Activated naive CD8-positive, alpha-beta T cell (primary cell): ENCODE results near the gene STPG1.

Experiments used
- H3K27ac Mint-ChIP-seq: one replicate; pipeline ENCODE4 v1.8.0; 2021; ENCODE audit warnings: mixed read lengths
- H3K27me3 Mint-ChIP-seq: one replicate; pipeline ENCODE4 v1.8.0; 2021; ENCODE audit warnings: mixed read lengths
- H3K36me3 Mint-ChIP-seq: one replicate; pipeline ENCODE4 v1.8.0; 2021; ENCODE audit warnings: mixed read lengths
- H3K4me1 Mint-ChIP-seq: one replicate; pipeline ENCODE4 v1.8.0; 2021; ENCODE audit warnings: low read depth, mixed read lengths
- H3K4me3 Mint-ChIP-seq: one replicate; pipeline ENCODE4 v1.8.0; 2021; ENCODE audit warnings: mild to moderate bottlenecking, mixed read lengths
- H3K9me3 Mint-ChIP-seq: one replicate; pipeline ENCODE4 v1.8.0; 2021; ENCODE audit warnings: low read depth, mixed read lengths

STPG1 gene

DNA sequence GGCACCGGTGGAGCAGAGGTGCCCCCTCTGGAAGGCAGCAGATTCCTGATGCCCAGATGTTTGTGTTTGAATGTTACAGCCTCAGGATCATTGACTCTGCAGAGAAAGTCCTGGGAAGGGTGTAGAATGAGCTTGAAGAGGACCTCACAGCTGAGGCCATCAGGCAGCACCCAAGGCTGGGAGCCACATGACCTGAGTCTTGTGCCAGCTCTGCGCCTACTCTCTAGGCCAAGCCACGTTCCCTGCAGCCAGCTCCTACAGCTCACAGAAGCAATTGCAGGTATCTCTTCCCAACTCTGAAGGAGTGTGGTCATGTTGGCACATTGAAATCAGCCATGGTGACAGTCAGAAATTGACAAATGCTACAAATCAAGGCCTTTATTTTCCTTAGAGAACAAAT lies 58.1 kb downstream of the STPG1 start:
- Mint-ChIP-seq H3K4me3 (no peak overlapping the region), H3K27me3 (no peaks in the 10 kb centered on the region), H3K27ac (no peak overlapping the region), H3K36me3 (peaks cover 3% of the 10 kb centered on the region), H3K9me3 (no peaks in the 10 kb centered on the region), H3K4me1 (peaks cover 13% of the 10 kb centered on the region)

DNA sequence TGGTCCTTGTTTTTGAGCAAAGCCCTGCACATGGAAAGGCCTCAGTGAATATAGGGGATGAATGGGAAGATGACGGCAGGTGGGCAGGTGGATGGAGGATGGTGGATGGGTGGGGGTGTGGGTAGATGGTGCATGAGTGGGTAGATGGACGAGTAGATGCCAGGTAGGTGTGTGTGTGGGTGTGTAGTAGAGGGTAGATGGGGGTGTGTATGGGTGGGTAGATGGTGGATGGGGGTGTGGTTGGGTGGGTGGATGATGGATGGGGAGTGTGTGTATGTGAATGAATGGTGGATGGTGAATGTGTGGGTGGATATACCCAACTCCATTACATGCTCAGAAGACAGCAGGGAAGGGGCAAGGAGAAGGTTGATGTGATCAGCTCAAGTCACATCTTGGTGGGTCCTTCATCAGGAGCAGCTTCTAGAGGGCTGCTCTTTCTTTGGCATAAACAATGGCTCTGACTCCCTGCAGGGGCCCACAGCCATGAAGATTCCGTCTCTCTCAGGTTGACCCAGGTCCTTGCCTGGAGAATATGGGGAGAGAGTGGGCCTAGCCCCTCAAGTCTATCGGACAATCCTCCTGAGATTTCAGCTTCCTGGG lies 60.2 kb downstream of the STPG1 start:
- H3K27ac Mint-ChIP-seq: no peak overlapping the region
- H3K36me3 Mint-ChIP-seq: peaks cover 2% of the 10 kb centered on the region
- H3K4me3 Mint-ChIP-seq: no peak overlapping the region
- H3K9me3 Mint-ChIP-seq: no peaks in the 10 kb centered on the region
- peaks cover 20% of the 10 kb centered on the region for H3K4me1 Mint-ChIP-seq
- H3K27me3 Mint-ChIP-seq: no peaks in the 10 kb centered on the region

DNA sequence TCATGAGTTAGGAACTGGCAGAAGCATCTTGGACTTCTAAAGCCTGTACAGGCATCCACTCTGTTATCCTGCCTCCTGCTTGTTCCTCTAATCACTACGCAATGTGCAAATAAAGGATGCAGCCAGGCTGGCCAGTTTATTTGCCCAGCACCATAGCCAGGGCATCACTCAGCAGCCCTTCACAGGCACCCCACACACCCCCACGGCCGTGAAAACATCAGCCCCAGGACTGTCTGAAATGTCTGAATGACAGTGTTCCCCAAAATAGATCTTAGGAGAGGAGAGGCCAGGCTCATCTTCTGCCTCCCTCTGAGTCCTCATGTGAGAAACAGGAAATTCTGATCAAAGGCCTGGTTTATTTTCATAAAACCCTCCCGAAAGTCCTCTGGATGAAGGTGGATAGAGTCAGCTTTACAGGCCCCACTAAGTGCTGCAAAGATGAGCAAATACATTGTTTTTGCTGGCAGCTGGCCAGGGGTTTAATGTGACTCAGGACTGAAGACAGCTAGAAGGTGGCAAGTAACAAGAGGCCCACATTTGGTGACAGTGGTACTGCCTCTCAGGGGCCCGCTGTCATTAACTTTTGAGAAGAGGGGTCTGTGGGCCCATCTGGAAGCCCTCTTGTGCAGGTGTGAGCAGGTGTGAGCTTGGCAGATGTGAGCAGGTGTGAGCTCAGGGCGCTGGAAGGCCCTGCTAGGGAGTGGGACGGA lies 61.5 kb downstream of the STPG1 start:
- H3K4me1 Mint-ChIP-seq: peaks cover 20% of the 10 kb centered on the region
- no peaks in the 10 kb centered on the region for H3K27me3 Mint-ChIP-seq
- no peaks in the 10 kb centered on the region for H3K36me3 Mint-ChIP-seq
- H3K9me3 Mint-ChIP-seq: no peaks in the 10 kb centered on the region
- H3K4me3 Mint-ChIP-seq: no peak overlapping the region
- no peak overlapping the region for H3K27ac Mint-ChIP-seq

DNA sequence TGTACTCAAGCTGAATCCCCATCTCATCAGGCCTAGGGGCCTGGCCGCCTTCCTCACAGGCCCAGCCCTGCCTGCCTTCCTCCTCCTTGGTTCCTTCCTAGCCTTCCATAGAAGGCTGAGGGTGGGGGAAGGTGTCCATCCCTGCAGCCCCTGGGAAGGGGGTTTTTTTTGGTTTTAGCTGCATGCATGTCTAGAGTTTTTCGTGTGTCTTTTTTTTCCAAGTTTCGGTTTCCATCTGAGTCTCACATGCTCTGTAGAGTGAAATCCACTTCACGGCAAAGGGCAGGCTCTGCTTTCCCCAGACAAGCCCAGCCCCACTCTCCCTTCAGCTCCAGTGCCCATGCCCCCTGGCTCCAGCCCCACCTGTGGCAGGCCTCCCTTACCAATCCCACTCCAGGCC lies 62.3 kb downstream of the STPG1 start:
- H3K27me3 Mint-ChIP-seq: no peaks in the 10 kb centered on the region
- H3K4me3 Mint-ChIP-seq: no peak overlapping the region
- no peaks in the 10 kb centered on the region for H3K9me3 Mint-ChIP-seq
- no peaks in the 10 kb centered on the region for H3K36me3 Mint-ChIP-seq
- H3K4me1 Mint-ChIP-seq: peaks cover 20% of the 10 kb centered on the region
- no peak overlapping the region for H3K27ac Mint-ChIP-seq

DNA sequence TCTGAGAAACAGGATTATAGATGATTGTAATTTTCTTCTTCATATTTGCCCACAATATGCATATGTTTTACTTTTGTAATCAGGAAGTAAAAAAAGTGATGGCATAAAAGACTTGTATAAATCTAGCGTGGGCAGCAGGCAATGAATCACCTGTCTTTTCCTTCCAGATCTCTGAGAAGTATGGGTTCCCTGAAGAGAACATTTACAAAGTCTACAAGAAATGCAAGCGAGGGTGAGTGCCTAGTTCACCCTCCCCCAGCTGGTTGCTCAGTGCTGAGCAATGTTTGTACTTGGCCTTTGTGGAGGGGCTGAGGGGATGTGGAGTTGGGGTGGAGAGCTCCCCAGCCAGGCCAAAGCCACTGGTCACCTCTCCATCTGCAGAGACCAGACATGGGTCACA lies 63.7 kb downstream of the STPG1 start:
- Mint-ChIP-seq H3K4me1 (peaks cover 20% of the 10 kb centered on the region), H3K27ac (no peak overlapping the region), H3K27me3 (peaks cover 2% of the 10 kb centered on the region), H3K9me3 (no peaks in the 10 kb centered on the region), H3K4me3 (no peak overlapping the region), H3K36me3 (no peaks in the 10 kb centered on the region)

DNA sequence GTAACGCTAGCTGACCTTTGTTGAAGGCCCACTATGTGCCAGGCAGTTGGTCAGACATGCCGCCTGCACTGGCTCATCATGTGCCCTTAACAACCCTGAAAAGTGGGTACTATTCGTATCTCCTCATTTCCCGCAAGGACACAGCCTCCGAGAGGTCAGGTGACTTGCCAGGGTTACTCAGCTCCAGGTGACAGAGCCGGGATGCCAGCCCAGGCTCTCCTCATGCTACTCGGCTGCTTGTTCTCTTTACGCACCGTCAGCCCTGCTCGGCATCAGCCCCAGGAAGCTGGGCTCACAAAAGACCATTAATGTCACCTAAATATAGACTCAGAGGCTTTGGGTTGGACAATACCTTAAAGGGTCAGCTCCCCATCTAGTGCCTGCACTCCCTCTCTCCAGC lies 65.4 kb downstream of the STPG1 start:
- Mint-ChIP-seq H3K9me3 (no peaks in the 10 kb centered on the region), H3K27ac (no peak overlapping the region), H3K27me3 (peaks cover 2% of the 10 kb centered on the region), H3K36me3 (no peaks in the 10 kb centered on the region), H3K4me1 (peaks cover 20% of the 10 kb centered on the region), H3K4me3 (no peak overlapping the region)

DNA sequence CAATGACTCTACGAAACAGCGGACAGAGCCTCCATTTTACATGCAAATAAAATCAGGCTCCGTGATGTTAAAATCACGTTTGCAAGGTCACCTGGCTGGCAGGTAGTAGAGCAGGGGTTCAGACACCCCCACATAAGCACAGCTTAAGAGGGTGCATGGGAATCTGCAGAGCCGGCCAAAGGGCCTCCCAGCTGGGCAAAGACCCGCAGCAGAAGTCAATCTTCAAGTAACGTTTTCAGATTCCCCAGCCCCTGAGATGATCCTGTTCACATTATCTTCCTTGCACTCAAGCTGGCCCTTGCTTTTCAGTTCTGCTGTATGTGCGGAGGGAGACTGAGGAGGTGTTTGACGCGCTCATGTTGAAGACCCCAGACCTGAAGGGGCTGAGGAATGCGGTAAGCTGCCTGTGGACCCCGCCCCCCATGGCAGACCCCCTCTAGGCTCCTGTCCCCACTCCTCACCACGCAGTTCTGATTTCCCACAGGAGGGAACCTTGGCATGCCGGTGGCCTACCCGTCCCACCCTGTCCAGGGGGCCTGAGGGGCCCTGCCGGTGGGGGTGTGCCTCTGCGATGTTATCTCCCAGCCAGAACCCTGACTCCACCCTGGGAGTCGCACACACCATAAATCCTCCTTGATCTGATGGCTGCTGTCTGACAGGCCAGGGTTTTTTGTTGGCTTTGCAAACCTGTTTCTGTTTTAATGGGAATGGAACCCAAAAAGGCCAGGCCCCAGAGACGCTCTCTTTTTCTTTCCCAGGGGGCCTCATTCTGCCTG lies 66.2 kb downstream of the STPG1 start:
- Mint-ChIP-seq H3K4me1 (peaks cover 20% of the 10 kb centered on the region), H3K27me3 (peaks cover 2% of the 10 kb centered on the region), H3K27ac (no peak overlapping the region)

DNA sequence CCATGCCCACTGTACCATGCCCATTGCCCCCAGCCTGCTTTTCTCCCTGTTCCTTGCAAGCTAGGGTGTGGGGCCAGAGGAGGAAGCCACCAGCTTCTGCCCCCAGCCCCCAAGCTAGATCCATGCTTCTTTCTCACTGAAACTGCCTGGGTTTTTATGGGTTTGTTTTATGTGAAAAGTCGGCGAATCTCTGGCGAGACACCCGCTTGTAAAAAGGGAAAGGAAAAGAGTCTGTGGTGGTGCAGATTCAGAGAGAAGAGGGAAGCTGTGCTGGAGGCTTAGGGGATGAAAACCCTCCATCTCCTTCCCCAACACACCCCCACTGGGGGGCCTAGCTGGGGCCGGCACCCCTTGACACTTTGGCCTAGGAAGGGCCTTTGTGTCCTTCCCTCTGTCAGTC lies 68.2 kb downstream of the STPG1 start:
- Mint-ChIP-seq H3K27ac (no peak overlapping the region), H3K36me3 (no peaks in the 10 kb centered on the region), H3K4me1 (peaks cover 6% of the 10 kb centered on the region), H3K4me3 (no peak overlapping the region), H3K27me3 (peaks cover 2% of the 10 kb centered on the region), H3K9me3 (no peaks in the 10 kb centered on the region)

More for the DNA sequence above, 66.2 kb downstream of the STPG1 start:
- Mint-ChIP-seq H3K4me3 (no peak overlapping the region), H3K9me3 (no peaks in the 10 kb centered on the region), H3K36me3 (no peaks in the 10 kb centered on the region)

DNA sequence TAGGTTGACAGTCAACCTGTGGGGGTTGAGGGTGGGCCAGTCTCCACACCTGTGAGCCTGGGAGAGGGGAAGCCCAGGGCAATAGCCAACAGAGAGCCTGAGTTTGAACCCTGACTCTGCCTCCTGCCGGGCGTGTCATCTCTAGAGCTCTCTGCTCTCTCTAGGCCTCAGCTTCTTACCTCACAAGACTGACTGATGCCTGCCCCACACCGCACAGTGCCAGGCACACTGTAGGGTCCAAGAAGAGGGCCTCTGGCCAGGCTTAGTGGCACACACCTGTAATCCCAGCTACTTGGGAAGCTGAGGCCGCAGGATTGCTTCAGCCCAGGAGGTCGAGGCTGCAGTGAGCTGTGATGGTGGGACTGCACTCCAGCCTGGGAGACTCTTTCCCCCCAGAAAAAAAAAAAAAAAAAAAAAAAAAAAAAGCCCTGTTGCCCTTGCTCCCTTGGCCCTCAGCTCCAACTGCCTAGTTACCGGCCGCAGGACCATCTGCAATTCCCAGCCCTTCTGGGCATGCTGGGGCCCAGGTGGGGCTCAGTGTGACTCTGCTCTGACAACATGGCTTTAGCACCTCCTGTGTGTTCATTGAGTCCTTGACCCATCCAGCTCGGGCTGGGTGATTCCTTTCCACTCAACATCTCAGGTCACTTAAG lies 69.4 kb downstream of the STPG1 start:
- H3K9me3 Mint-ChIP-seq: no peaks in the 10 kb centered on the region
- H3K4me3 Mint-ChIP-seq: no peak overlapping the region
- peaks cover 2% of the 10 kb centered on the region for H3K27me3 Mint-ChIP-seq
- no peak overlapping the region for H3K27ac Mint-ChIP-seq
- H3K4me1 Mint-ChIP-seq: no peaks in the 10 kb centered on the region
- no peaks in the 10 kb centered on the region for H3K36me3 Mint-ChIP-seq

DNA sequence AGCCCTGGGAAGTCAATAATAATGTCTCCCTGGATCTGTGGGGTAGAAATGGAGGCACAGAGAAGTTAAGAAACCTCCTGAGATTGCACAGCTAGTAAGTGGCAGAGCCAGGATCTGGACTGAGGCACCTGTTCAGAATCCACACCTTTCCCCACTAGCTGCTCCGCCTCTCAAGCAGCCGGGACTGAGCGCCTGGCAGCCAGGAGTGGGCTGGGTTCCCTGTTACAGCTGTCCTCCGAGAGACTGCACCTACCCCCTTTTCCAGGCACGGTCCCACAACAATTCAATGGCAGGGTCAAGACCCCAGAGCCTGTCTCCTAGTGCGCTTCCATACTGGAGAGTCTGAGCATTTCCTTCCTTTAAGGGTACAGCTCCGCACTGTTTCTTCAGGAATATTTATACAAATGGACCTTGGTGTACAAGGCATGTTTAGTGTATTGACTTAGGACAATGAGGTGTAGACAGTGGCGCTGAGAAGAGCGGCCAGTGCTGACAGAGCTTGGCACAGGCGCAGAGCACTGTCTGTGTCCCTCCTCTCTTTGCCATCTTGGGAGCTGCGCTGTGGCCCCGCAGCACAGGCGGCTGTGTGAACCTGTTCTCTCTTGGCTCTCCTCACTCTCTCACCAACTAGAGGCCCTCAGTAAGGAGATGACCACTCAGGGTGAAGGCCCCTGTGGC lies 70.0 kb downstream of the STPG1 start:
- no peak overlapping the region for H3K27ac Mint-ChIP-seq
- H3K4me3 Mint-ChIP-seq: no peak overlapping the region
- no peaks in the 10 kb centered on the region for H3K4me1 Mint-ChIP-seq
- H3K36me3 Mint-ChIP-seq: no peaks in the 10 kb centered on the region
- no peaks in the 10 kb centered on the region for H3K9me3 Mint-ChIP-seq
- peaks cover 2% of the 10 kb centered on the region for H3K27me3 Mint-ChIP-seq

DNA sequence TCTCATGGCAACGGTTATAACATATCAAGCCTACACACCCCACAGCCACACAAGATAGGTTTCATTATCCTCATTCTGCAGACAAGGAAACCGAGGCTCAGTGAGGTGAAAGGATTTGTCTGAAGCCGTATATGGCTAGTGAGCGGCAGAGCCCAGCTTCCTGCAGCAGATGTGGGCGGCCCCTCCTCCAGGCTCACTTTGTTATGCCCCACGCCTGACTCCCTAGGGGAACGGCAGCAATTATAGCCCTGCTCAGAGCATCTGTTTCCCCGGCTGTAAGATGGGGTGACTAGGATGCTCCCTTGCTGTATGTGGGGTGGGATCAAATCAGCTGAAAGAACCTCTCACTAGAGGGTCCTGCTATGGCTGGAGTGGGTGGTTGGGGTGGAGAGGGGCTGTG lies 72.3 kb downstream of the STPG1 start:
- Mint-ChIP-seq H3K9me3 (no peaks in the 10 kb centered on the region), H3K36me3 (no peaks in the 10 kb centered on the region), H3K4me3 (no peak overlapping the region), H3K4me1 (peaks cover 2% of the 10 kb centered on the region), H3K27me3 (peaks cover 2% of the 10 kb centered on the region), H3K27ac (no peak overlapping the region)

DNA sequence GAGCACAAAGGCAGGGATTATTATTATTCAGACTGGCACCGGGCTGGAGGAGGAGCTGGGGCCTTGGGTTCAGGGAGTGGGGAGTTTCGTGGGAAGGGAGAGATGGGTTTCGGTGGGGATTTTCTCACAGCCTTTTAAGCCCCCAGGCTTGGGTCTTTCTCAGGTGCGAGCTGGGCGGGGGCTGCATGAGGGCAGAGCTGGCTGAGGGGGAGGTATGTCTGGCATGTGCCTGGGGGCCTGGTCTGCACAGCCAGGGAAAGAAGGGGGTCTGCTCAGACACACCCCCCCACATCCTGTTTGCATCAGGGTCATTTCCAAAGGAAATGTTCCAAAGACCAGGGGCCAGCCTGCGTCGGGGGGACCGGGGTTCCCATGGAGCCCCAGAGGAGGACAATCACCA lies 72.8 kb downstream of the STPG1 start:
- peaks cover 2% of the 10 kb centered on the region for H3K4me1 Mint-ChIP-seq
- no peak overlapping the region for H3K4me3 Mint-ChIP-seq
- no peaks in the 10 kb centered on the region for H3K9me3 Mint-ChIP-seq
- H3K27ac Mint-ChIP-seq: no peak overlapping the region
- no peaks in the 10 kb centered on the region for H3K36me3 Mint-ChIP-seq
- peaks cover 2% of the 10 kb centered on the region for H3K27me3 Mint-ChIP-seq

DNA sequence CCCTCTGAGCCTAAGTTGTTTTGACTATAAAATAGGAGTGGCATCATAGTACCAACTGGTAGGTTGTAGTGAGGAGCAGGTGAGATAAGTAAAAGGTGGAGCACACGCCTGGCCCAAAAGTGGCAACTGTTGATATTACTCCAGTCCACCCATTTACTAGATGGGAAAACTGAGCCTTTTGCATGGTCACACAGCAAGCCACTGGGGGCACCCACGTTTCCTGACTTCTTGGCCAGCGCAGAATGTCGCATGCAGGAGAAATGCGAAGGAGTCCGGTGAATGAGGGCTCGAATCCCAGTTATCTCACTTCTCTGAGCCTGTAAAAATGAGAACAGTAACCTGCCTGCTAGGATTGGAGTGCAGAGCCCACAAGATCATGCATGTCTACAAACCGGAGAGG lies 73.6 kb downstream of the STPG1 start:
- H3K9me3 Mint-ChIP-seq: no peaks in the 10 kb centered on the region
- no peak overlapping the region for H3K4me3 Mint-ChIP-seq
- H3K4me1 Mint-ChIP-seq: peaks cover 2% of the 10 kb centered on the region
- no peaks in the 10 kb centered on the region for H3K27me3 Mint-ChIP-seq
- H3K27ac Mint-ChIP-seq: no peak overlapping the region
- no peaks in the 10 kb centered on the region for H3K36me3 Mint-ChIP-seq

DNA sequence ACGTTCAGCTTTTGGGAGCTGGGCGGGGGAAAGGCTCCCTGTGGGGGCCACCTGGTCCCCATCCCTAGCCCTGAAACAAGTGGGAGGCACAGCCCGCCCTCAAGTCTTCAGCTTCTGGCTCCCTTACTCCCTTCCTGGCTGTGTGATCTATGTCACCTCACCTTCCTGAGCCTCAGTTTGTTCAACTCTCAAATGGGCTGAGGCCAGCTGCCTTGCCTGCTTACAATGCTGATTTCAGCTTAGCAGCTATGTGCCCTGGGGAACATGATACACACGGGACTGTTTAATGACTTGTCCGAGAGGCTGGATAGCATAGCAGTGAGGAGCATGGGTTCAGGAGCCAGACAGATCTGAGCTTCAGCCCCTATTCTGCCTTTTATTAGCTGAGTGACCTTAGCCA lies 75.1 kb downstream of the STPG1 start:
- no peaks in the 10 kb centered on the region for H3K9me3 Mint-ChIP-seq
- no peak overlapping the region for H3K4me3 Mint-ChIP-seq
- H3K36me3 Mint-ChIP-seq: no peaks in the 10 kb centered on the region
- H3K27ac Mint-ChIP-seq: no peak overlapping the region
- H3K4me1 Mint-ChIP-seq: peaks cover 2% of the 10 kb centered on the region
- no peaks in the 10 kb centered on the region for H3K27me3 Mint-ChIP-seq

DNA sequence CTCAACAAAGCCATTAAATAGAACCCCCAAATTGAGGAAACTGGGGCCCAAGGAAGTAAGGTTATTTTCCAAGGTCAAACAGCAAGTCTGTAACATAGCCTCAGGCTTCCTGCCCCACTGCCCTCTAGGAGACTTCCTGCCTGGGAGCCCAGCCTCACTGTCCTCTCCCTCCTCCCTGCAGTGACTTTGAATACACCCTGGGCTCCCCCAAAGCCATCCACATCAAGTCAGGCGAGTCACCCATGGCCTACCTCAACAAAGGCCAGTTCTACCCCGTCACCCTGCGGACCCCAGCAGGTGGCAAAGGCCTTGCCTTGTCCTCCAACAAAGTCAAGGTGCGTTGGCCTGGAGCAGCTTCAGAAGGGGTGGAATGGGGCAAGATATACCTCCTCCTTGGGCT lies 76.1 kb downstream of the STPG1 start:
- Mint-ChIP-seq H3K4me1 (peaks cover 2% of the 10 kb centered on the region), H3K4me3 (no peak overlapping the region), H3K27ac (no peak overlapping the region), H3K9me3 (no peaks in the 10 kb centered on the region), H3K36me3 (no peaks in the 10 kb centered on the region), H3K27me3 (no peaks in the 10 kb centered on the region)
